ENCODE measurements around the gene TRIL. TPM values are rescaled to one million over a fixed set of nuclear protein-coding genes. Genes with fewer than 3 reads are reported as not detected.

TRIL gene
- total and polyA plus RNA-seq, 2 of the 13 experiments (the other 11 are each of a cell fraction or from before 2014, with no cell fraction given) = 0.18 to 0.40 TPM

DNA sequence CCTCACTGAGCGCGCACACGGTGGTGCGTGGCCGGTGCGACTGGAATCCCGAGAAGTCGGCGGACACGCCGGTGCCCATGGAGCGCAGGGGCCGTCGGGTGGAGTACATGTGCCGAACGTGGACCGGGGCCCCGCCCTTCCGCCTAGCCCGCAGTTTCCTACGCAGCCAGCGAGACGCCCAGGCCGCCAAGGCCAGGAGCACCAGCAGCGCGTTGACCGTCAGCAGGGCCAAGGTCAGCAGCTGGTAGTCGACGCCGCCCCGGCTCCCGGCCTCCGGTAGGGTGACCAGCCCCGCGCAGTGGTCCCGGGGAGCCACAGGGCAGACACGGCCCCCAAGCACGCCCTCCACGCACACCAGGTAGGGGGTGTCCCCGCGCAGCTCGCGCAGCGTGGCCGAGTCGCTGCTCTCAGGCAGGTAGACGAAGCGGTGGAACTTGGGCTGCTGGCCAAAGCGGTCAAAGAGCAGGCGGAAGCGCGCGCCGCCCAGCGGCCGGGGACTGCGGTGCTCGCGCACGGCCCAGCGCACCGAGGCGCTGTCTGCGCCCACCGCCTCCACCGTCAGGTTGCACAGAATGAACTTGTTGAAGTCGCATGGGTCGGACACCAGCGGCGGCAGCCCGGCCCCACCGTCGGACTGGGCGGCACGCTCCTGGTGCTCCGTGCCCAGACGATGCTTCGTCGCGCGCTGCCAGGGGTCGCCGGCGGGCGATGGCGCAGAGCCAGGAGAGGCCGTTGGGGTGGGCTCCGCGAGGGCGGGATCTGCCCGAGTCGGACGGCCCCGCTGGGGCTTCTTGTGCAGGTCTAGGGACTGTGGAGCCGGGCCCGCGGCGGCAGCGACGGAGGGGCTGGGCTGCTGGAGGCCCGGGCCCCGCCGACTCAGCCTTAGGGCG, 2.2 kb downstream of the TRIL start (continued):
- TF ChIP-seq, protein P1, sequence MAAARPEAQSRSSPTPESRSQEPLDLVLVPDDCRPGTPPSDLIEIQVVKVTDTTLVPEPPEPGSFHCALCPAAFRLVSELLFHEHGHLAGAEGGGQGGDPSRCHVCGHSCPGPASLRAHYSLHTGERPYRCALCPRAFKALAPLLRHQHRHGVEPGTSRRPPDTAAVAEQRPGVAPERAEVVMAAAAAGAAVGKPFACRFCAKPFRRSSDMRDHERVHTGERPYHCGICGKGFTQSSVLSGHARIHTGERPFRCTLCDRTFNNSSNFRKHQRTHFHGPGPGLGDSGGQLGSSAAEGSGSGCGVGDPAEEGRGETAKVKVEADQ (CRISPR knock-in tag; IDR thresholded peaks at IDR 0.05; ENCODE audit: borderline replicate concordance) = peak; percentile 83; the same call in 1 of the 2 replicates
- TF ChIP-seq FLYWCH1 (CRISPR knock-in tag; IDR thresholded peaks at IDR 0.05) (peak; percentile 84), ZNF639 (CRISPR knock-in tag; conservative IDR thresholded peaks at IDR 0.05) (peak; percentile 55; the same call in 1 of the 2 replicates), ATRX (CRISPR knock-in tag; IDR thresholded peaks at IDR 0.05; ENCODE audit: borderline replicate concordance) (no peak), ZNF614 (CRISPR knock-in tag; IDR thresholded peaks at IDR 0.05; ENCODE audit: borderline replicate concordance) (no peak), TAF1 (CRISPR knock-in tag; IDR thresholded peaks at IDR 0.05) (peak; percentile 80), ZGPAT (CRISPR knock-in tag; IDR thresholded peaks at IDR 0.05) (peak; percentile 96), THYN1 (CRISPR knock-in tag; IDR thresholded peaks at IDR 0.05; ENCODE audit: borderline replicate concordance, low read depth) (0 out of 2 replicates have a peak, but pooled peaks have one; percentile 29), TBX2 (CRISPR knock-in tag; IDR thresholded peaks at IDR 0.05; ENCODE audit: borderline replicate concordance) (peak; percentile 95), KDM5A (IDR thresholded peaks at IDR 0.05; ENCODE audit: borderline replicate concordance, low read length) (no peak), TMF1 (CRISPR knock-in tag; IDR thresholded peaks at IDR 0.05; ENCODE audit: low read depth) (peak; percentile 97), HNRNPL (IDR thresholded peaks at IDR 0.05; ENCODE audit: low read depth, low read length) (0 out of 2 replicates have a peak, but pooled peaks have one; percentile 40), NFKB2 (CRISPR knock-in tag; IDR thresholded peaks at IDR 0.05; ENCODE audit: borderline replicate concordance) (peak; percentile 93), ZEB1 (IDR thresholded peaks at IDR 0.05; ENCODE audit: insufficient replicate concordance, low read depth) (peak; percentile 65), DDIT3 (CRISPR knock-in tag; IDR thresholded peaks at IDR 0.05) (no peak), CENPX (CRISPR knock-in tag; IDR thresholded peaks at IDR 0.05) (no peak), KLF11 (CRISPR knock-in tag; IDR thresholded peaks at IDR 0.05) (0 out of 2 replicates have a peak, but pooled peaks have one; percentile 22)
- TF ChIP-seq, protein P2, sequence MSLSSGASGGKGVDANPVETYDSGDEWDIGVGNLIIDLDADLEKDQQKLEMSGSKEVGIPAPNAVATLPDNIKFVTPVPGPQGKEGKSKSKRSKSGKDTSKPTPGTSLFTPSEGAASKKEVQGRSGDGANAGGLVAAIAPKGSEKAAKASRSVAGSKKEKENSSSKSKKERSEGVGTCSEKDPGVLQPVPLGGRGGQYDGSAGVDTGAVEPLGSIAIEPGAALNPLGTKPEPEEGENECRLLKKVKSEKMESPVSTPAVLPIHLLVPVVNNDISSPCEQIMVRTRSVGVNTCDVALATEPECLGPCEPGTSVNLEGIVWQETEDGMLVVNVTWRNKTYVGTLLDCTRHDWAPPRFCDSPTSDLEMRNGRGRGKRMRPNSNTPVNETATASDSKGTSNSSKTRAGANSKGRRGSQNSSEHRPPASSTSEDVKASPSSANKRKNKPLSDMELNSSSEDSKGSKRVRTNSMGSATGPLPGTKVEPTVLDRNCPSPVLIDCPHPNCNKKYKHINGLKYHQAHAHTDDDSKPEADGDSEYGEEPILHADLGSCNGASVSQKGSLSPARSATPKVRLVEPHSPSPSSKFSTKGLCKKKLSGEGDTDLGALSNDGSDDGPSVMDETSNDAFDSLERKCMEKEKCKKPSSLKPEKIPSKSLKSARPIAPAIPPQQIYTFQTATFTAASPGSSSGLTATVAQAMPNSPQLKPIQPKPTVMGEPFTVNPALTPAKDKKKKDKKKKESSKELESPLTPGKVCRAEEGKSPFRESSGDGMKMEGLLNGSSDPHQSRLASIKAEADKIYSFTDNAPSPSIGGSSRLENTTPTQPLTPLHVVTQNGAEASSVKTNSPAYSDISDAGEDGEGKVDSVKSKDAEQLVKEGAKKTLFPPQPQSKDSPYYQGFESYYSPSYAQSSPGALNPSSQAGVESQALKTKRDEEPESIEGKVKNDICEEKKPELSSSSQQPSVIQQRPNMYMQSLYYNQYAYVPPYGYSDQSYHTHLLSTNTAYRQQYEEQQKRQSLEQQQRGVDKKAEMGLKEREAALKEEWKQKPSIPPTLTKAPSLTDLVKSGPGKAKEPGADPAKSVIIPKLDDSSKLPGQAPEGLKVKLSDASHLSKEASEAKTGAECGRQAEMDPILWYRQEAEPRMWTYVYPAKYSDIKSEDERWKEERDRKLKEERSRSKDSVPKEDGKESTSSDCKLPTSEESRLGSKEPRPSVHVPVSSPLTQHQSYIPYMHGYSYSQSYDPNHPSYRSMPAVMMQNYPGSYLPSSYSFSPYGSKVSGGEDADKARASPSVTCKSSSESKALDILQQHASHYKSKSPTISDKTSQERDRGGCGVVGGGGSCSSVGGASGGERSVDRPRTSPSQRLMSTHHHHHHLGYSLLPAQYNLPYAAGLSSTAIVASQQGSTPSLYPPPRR (CRISPR knock-in tag; IDR thresholded peaks at IDR 0.05; ENCODE audit: borderline replicate concordance) = peak; percentile 78
- TF ChIP-seq, protein P3, sequence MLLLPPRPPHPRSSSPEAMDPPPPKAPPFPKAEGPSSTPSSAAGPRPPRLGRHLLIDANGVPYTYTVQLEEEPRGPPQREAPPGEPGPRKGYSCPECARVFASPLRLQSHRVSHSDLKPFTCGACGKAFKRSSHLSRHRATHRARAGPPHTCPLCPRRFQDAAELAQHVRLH (CRISPR knock-in tag; IDR thresholded peaks at IDR 0.05; ENCODE audit: borderline replicate concordance, low read depth) = no peak; the same call in 1 of the 2 replicates

All from HepG2 (cell line).